AG04450 (cell line): ENCODE results near the gene RESP18. TPM values are rescaled to one million over a fixed set of nuclear protein-coding genes. Genes with fewer than 3 reads are reported as not detected.

Experiments used
- CTCF ChIA-PET: fragments of 300-600, 350-600 bp; formaldehyde crosslinking; extraction: SDS; loops from one replicate; lab custom pipeline; 2022; ENCODE audit warnings: antibody characterized with exemption, inconsistent platforms; lab: Charles Lee
- POLR2A ChIA-PET: fragments of 350-600 bp; formaldehyde crosslinking; extraction: SDS; loops from one replicate; lab custom pipeline; 2021; ENCODE audit warnings: antibody characterized with exemption, inconsistent platforms; lab: Yijun Ruan, JAX
- DNase-seq: peaks from one replicate; pipeline ENCODE4 v3.0.0-alpha.2; 2011; ENCODE audit warnings: low read depth, low spot score
- H3K27ac ChIP-seq: one replicate; pipeline ENCODE4 v1.5.1; 2012; ENCODE audit warnings: low read depth, low read length, control low read depth
- H3K27me3 ChIP-seq: one replicate; pipeline ENCODE4 v1.6.0; 2012; ENCODE audit warnings: low read length; ENCODE audit not compliant: control insufficient read depth, insufficient read depth
- H3K4me3 ChIP-seq: 2 replicates; pipeline ENCODE4 v1.5.1; 2011; ENCODE audit warnings: mild to moderate bottlenecking, low read depth, low read length, control low read depth
- H3K9me3 ChIP-seq: 2 replicates; pipeline ENCODE4 v1.5.1; 2012; ENCODE audit warnings: low read length; ENCODE audit not compliant: control insufficient read depth, insufficient read depth
- CTCF ChIP-seq: IDR thresholded peaks from 2 replicates; pipeline ENCODE4 v1.5.1; 2011; ENCODE audit warnings: low read depth, low read length, control low read depth, inconsistent platforms
- polyA plus RNA-seq: library from polyadenylated mRNA; depleted of rRNA; stranded (reverse); fragments of >200 nt; gene quantifications from 2 replicates; pipeline ENCODE4 v1.2.3, GENCODE V29; 2011

Gene RESP18
- polyA plus RNA-seq, 1 experiment: not detected

- Histone ChIP-seq H3K27me3 (no peaks in the 10 kb centered on the region), H3K9me3 (no peaks in the 10 kb centered on the region), H3K4me3 (no peak overlapping the region), H3K27ac (no peak overlapping the region)
- no peak for DNase-seq
- ChIA-PET CTCF (interaction anchor here (0.6 to 12.4 kb wide), 11 partner anchors 13 to 1147 kb away, joined by 3 to 131 read pairs (median 6); partner anchors contain the start of genes ANKZF1, ATG9A, CNPPD1 and DNPEP), POLR2A (interaction anchor here (0.7 to 1.0 kb wide), 2 partner anchors 14 to 15 kb away, joined by 3 to 8 read pairs; partner anchors contain the start of gene DNAJB2)
- no peak for TF ChIP-seq CTCF
These were observed 38.8 kb downstream of the RESP18 start for GRCh38 chr2:219293736-219294231.

- Histone ChIP-seq H3K27ac (no peak overlapping the region), H3K27me3 (no peaks in the 10 kb centered on the region), H3K9me3 (no peaks in the 10 kb centered on the region), H3K4me3 (no peak overlapping the region)
- no peak for DNase-seq
- ChIA-PET POLR2A (no interaction called here), CTCF (interaction anchor here (1.3 to 12.4 kb wide), 7 partner anchors 15 to 134 kb away, joined by 3 to 131 read pairs (median 6); partner anchors contain the start of genes NHEJ1 and ZFAND2B)
- TF ChIP-seq CTCF: no peak
These were observed 39.9 kb downstream of the RESP18 start for GRCh38 chr2:219292616-219293015.

GRCh38 chr2:219291910-219292490 lies 40.5 kb downstream of the RESP18 start:
- no peak for TF ChIP-seq CTCF
- Histone ChIP-seq H3K4me3 (no peak overlapping the region), H3K27ac (no peak overlapping the region), H3K9me3 (no peaks in the 10 kb centered on the region), H3K27me3 (no peaks in the 10 kb centered on the region)
- no peak for DNase-seq
- ChIA-PET CTCF (interaction anchor here (1.3 to 12.4 kb wide), 7 partner anchors 8 to 133 kb away, joined by 3 to 131 read pairs (median 7); partner anchors contain the start of genes NHEJ1 and ZFAND2B), POLR2A (interaction anchor here (0.7 kb wide), 1 partner anchor 63 kb away, joined by 3 read pairs; the partner anchor contains the start of genes ANKZF1 and ATG9A)

GRCh38 chr2:219291394-219291793 lies 41.1 kb downstream of the RESP18 start:
- no peak for TF ChIP-seq CTCF
- ChIA-PET POLR2A (interaction anchor here (0.7 to 2.5 kb wide), 2 partner anchors 12 to 62 kb away, joined by 3 to 8 read pairs; partner anchors contain the start of genes ANKZF1, ATG9A and DNAJB2), CTCF (interaction anchor here (1.3 to 12.4 kb wide), 5 partner anchors 8 to 132 kb away, joined by 3 to 131 read pairs (median 7); partner anchors contain the start of genes NHEJ1 and ZFAND2B)

More at GRCh38 chr2:219291394-219291793, 41.1 kb downstream of the RESP18 start:
- no peak for DNase-seq
- H3K9me3 ChIP-seq: no peaks in the 10 kb centered on the region
- H3K27me3 ChIP-seq: no peaks in the 10 kb centered on the region
- no peak overlapping the region for H3K27ac ChIP-seq
- H3K4me3 ChIP-seq: no peak overlapping the region
